Measurements from ENCODE around the gene ZMYM1.
"Not testable (repeated sequence)": the region's sequence is repeated elsewhere in the genome, so short reads cannot be mapped to it uniquely, and the experiment has no call there.

DNA sequence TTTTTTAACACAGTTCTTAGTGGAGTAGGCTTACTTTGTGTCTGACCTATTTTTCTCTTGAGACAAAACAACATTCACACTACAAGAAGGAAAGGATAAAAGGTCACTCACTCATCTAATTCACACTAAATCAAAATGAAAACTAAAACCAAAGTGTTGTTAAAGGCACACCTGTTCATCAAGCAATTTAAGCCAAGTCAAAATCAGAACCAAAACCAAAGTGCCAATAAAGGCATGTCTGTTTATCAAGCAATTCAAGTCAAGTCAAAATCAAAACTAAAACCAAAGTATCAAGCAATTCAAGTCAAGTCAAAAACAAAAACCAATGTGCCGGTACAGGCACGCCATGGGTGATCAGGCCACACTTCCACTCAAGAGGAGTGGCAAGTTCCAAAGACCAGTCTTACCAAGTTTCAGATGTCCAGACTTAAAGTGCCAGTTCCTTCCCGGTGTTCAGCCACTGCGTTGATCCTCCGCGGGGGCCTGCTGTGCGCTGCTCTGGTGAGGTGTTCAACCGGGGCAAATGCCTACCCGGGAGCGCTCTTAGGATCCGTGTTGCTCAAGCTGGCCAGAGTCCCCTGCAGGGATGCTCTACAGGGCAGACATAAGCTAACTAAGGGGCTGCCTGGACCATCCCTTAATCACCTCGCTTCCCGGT is 66.8 kb downstream of the ZMYM1 start:
- TF ChIP-seq, protein P1, sequence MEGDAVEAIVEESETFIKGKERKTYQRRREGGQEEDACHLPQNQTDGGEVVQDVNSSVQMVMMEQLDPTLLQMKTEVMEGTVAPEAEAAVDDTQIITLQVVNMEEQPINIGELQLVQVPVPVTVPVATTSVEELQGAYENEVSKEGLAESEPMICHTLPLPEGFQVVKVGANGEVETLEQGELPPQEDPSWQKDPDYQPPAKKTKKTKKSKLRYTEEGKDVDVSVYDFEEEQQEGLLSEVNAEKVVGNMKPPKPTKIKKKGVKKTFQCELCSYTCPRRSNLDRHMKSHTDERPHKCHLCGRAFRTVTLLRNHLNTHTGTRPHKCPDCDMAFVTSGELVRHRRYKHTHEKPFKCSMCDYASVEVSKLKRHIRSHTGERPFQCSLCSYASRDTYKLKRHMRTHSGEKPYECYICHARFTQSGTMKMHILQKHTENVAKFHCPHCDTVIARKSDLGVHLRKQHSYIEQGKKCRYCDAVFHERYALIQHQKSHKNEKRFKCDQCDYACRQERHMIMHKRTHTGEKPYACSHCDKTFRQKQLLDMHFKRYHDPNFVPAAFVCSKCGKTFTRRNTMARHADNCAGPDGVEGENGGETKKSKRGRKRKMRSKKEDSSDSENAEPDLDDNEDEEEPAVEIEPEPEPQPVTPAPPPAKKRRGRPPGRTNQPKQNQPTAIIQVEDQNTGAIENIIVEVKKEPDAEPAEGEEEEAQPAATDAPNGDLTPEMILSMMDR (IDR thresholded peaks at IDR 0.05), result not testable (repeated sequence)
- TF ChIP-seq ZFX (IDR thresholded peaks at IDR 0.05; ENCODE audit: borderline replicate concordance), result not testable (repeated sequence)
